Ishikawa (cell line): ENCODE results near the gene UBE2H.

ENCODE experiments used
- CEBPB ChIP-seq: IDR thresholded peaks from 2 replicates; pipeline ENCODE4 v1.6.1; 2012
- TCF12 ChIP-seq: IDR thresholded peaks from 2 replicates; pipeline ENCODE4 v1.6.1; 2012; ENCODE audit warnings: low read depth
- YY1 ChIP-seq: IDR thresholded peaks from 2 replicates; pipeline ENCODE4 v1.6.1; 2012; ENCODE audit warnings: low read depth
- TF ChIP-seq, protein P1 (sequence below): IDR thresholded peaks from 2 replicates; pipeline ENCODE4 v1.6.1; 2012; ENCODE audit warnings: low read depth, mild to moderate bottlenecking

DNA sequence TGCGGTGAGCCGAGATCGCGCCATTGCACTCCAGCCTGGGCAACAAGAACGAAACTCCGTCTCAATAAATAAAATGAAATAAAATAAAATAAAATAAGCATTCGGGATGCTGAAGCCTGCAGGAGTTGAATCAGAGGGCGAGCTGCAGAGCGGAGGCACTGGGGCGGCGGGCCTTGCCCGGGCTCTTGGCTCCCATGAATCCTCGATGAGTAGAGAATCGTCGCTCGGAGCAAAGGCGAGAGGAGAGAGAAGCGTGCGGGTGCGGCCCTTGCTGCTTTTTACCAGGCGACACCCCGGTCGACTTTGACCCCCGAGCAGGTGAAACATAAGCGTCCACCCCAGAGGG lies 168.3 kb downstream of the UBE2H start:
- TF ChIP-seq TCF12 (no peak), YY1 (no peak), CEBPB (no peak)
- TF ChIP-seq, protein P1, sequence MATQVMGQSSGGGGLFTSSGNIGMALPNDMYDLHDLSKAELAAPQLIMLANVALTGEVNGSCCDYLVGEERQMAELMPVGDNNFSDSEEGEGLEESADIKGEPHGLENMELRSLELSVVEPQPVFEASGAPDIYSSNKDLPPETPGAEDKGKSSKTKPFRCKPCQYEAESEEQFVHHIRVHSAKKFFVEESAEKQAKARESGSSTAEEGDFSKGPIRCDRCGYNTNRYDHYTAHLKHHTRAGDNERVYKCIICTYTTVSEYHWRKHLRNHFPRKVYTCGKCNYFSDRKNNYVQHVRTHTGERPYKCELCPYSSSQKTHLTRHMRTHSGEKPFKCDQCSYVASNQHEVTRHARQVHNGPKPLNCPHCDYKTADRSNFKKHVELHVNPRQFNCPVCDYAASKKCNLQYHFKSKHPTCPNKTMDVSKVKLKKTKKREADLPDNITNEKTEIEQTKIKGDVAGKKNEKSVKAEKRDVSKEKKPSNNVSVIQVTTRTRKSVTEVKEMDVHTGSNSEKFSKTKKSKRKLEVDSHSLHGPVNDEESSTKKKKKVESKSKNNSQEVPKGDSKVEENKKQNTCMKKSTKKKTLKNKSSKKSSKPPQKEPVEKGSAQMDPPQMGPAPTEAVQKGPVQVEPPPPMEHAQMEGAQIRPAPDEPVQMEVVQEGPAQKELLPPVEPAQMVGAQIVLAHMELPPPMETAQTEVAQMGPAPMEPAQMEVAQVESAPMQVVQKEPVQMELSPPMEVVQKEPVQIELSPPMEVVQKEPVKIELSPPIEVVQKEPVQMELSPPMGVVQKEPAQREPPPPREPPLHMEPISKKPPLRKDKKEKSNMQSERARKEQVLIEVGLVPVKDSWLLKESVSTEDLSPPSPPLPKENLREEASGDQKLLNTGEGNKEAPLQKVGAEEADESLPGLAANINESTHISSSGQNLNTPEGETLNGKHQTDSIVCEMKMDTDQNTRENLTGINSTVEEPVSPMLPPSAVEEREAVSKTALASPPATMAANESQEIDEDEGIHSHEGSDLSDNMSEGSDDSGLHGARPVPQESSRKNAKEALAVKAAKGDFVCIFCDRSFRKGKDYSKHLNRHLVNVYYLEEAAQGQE, result no peak
